HepG2 (cell line): ENCODE data around the gene VWA5B1.

ENCODE experiments used
- ASH2L ChIP-seq: fragments of 300-600, 200-600 bp; sonication (generic); IDR thresholded peaks from 2 replicates; pipeline ENCODE4 v1.7.0; 2017; ENCODE audit warnings: low read depth, mild to moderate bottlenecking, moderate library complexity, mixed read lengths, low read length; ENCODE audit not compliant: insufficient read length
- TP53 ChIP-seq: sonication (generic); formaldehyde crosslinking; conservative IDR thresholded peaks from 2 replicates; pipeline ENCODE4 v1.4.0; 2020; ENCODE audit warnings: missing genetic modification reagents
- ZNF282 ChIP-seq: fragments of 450-650 bp; IDR thresholded peaks from 2 replicates; pipeline ENCODE4 v1.6.1; 2018; ENCODE audit not compliant: partially characterized antibody
- TF ChIP-seq, protein P1 (sequence below): sonication (generic); formaldehyde crosslinking; IDR thresholded peaks from 2 replicates; pipeline ENCODE4 v1.5.0; 2020; ENCODE audit warnings: mild to moderate bottlenecking, missing genetic modification reagents, moderate library complexity

DNA sequence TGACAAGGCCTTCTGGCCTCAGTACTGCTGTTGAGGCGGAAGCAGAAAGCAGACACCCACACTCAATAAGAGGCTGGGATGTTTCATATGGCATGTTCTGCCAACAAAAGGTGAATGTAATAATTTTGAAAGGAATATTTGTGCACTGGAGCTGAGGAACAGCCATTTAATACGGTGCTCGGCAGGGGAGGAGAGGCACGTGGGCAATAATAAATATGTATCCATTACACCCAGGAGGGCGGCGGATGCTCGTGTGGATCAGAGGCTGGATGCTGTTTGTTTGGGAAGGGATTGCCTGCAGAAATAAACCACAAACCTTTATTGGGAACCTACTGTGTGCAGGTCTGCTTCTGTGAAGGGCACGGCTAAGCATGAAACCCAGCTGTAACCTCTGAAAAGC, 92.0 kb downstream of the VWA5B1 start:
- TF ChIP-seq, protein P1, sequence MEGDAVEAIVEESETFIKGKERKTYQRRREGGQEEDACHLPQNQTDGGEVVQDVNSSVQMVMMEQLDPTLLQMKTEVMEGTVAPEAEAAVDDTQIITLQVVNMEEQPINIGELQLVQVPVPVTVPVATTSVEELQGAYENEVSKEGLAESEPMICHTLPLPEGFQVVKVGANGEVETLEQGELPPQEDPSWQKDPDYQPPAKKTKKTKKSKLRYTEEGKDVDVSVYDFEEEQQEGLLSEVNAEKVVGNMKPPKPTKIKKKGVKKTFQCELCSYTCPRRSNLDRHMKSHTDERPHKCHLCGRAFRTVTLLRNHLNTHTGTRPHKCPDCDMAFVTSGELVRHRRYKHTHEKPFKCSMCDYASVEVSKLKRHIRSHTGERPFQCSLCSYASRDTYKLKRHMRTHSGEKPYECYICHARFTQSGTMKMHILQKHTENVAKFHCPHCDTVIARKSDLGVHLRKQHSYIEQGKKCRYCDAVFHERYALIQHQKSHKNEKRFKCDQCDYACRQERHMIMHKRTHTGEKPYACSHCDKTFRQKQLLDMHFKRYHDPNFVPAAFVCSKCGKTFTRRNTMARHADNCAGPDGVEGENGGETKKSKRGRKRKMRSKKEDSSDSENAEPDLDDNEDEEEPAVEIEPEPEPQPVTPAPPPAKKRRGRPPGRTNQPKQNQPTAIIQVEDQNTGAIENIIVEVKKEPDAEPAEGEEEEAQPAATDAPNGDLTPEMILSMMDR = no peak
- no peak for TF ChIP-seq ZNF282
- no peak for TF ChIP-seq ASH2L
- TF ChIP-seq TP53 (CRISPR knock-in tag) = no peak
